NAMALWA (cell line): ENCODE measurements around the gene CATSPERE.
"Not testable (repeated sequence)": the region's sequence is repeated elsewhere in the genome, so short reads cannot be mapped to it uniquely, and the experiment has no call there.

Experiments used
- DNase-seq: peaks from one replicate; pipeline ENCODE4 v3.0.0-alpha.2; 2015; ENCODE audit warnings: low spot score

CATSPERE gene

DNA sequence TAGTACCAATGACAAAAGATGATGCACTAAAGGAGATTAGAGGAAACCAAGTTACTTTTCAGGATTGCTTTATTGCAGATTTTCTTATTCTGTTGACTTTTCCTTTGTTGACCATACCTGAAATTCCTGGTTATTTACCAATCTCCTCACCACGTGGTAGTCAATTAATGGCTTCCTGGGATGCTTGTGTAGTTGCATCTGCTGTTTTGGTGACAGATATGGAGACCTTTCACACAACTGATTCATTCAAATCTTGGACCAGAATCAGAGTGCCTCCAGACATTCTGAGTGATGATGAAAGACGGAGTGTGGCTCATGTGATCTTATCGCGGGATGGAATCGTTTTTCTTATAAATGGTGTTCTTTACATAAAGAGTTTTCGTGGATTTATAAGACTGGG is 91.3 kb downstream of the CATSPERE start:
- DNase-seq = no peak

DNA sequence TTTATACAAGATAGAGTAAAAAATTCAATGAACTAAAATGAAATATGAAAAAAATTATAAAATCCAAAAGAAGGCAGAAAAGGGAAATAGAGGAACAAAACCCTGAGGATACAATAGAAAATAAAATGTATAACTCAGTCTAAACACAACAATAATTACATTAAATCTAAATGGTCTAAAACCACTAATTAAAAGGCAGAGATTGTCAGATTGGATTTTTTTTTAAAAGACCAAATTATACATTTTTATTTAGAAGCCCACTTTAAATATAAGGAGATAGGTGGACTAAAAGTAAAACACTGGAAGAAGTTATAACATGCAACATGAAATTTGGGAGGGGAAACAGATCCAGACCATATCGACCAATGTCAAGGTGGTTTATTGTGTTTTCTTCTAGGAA is 95.2 kb downstream of the CATSPERE start:
- DNase-seq = no peak

DNA sequence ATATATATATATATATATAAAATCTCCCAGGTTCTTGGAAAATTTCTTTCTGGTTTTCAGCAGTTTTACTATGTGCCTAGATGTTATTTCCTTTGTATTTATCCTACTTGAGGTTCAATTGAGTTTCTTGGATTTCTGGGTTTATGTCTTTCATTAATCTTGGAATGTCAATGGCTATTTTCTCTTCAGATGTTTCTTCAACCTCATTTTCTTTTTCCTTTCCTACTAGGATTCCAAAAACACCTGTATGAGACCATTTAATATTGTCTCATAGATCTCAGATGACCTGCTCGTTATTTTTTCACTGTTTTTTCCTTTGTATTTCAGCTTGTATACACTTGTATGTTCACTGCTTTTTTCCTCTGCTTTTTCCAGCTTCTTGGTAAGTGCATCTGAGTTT is 96.5 kb downstream of the CATSPERE start:
- DNase-seq = no peak

DNA sequence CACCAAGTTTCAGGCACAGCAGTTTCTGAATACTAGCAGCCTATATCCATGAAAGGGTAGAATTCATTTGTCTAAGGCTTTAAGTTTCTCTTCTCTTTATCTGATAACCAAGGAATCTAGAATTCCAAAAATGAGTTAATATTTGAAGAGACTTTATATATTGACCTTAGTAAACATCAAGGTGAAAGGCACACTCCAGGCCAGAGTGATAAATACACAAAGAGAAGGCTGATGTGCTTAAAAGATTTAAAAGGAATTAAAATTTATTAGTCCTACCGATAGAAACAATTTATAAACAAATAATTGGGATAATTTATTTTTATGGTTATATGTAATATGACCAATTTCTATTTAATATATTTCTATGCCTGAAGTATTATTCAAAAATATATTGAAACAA is 98.5 kb downstream of the CATSPERE start:
- DNase-seq = no peak

DNA sequence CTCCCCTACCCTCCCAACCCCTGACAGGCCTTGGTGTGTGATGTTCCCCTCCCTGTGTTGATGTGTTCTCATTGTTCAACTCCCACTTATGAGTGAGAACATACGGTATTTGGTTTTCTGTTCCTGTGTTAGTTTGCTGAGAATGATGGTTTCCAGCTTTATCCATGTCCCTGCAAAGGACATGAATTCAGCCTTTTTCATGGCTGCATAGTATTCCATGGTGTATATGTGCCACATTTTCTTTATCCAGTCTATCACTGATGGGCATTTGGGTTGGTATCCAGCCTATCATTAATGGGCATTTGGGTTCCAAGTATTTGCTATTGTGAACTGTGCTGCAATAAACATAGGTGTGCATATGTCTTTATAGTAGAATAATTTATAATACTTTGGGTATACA is 101.8 kb downstream of the CATSPERE start:
- DNase-seq = not testable (repeated sequence)

DNA sequence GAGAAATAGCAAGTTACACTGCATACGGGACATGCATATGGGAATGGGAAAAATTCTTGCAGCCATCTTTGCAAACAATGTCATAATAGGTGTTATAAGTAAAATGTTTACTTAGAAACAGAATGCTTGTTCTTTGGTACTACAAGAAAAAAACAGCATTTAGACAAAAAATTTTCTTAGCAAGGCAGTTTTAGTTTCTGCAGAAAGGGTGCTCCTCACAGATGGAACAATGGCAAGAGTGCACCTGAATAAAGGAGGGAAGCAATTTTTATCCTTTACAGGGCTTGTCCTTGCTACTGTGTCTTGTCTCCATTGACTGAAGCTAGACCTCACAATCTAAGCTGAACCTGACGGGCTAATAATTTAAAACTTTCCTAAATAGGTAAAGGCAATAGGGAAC is 112.7 kb downstream of the CATSPERE start:
- no peak for DNase-seq

DNA sequence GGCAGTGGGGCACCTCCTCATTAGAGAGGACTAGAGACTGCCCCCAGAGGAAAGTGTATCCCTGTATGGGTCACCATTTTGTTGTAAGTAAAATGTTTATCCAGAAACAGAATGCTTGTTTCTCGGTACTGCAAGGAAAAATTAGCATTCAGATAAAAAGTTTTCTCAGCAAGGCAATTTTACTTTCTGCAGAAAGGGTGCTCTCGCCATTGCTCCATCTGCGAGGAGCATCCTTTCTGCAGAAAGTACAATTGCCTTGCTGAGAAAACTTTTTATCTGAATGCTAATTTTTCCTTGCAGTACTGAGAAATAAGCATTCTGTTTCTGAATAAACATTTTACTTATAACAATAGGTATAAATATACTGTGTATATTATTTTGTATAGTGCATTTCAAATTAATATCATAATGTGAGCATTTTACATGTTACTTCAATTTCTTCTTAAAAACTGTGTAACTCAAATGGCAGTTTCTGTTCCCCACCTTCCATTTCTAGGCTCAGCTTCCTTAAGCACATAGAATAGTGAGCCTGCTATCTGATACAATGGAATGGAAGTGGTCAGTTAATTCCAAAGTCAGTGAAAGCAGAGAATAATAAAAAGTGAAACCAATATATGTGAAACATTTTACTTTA is 115.3 kb downstream of the CATSPERE start:
- DNase-seq = no peak

DNA sequence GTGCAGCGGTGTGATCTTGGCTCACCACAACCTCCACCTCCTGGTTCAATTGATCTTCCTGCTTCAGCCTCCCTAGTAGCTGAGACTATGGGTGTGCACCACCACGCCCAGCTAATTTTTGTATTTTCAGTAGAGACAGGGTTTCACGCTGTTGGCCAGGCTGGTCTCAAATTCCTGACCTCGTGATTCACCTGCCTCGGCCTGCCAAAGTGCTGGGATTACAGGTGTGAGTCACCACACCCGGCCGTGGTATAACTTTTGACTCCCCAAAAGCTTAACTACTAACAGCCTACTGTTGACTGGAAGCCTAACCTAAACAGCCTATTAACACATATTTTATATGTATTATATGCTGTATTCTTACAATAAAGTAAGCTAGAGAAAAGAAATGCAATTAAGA is 117.1 kb downstream of the CATSPERE start:
- not testable (repeated sequence) for DNase-seq

DNA sequence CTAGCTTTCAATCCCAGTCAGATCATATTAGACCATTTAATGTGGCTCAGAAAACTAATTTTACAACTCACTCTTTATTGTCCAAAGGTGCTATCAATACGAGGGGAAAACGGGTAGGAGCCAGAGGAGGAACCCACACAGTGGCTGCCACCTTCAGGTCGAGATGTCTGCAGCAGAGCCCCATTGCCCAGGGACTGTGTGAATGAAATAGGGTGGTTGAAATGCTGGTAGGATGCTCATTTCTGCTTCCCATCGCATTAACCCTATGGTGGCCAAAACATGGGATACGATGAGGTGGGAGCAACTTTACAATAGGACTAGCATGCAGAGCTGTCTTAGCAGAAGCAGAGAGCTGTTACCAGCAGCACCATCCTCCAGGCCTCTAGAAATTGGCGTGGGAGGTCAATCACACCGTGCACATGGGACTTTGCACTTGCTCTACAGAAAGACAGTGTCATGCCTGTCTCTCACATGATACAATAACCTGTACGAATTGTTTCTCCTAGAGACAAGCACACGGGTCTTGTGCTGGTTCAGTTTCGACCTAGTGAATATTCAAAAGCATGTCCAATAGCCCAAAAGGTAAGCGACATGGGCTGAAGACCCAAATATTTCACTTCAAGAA is 122.4 kb downstream of the CATSPERE start:
- DNase-seq = no peak

DNA sequence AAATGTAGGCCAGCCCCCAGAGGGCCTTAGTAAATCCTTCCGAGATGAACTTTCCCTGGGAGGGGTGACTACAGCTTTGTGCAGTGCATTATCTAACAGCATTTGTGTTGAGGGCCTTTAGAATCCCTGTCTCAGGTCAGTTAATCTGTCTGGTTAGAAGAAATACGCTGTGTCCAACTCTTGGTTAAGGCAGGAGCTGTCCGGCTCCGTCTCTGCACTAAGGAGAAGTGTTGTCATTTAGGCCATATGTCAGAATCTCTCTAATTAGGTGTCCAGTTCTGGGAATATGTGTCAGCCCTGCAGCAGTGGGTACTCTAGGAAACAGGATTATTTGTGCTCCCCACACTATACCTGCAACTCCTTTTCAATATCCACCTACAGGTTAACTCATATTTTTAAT is 124.8 kb downstream of the CATSPERE start:
- DNase-seq = no peak

DNA sequence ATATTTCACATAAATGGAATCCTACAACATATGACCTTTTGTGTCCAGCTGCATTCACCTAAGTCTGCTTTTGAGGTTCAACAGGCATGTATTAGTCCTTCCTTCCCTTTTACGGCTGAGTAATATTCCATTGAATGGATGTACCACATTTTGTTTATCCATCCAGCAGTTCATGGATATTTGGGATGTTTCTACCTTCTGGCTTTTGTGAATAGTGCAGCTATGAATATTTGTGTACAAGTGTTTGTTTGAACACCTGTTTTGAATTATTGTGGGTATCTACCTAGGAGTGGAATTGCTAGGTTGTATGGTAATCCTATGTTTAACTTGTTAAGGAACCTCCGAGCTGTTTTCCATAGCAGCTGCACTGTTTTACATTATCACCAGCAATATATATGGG is 129.6 kb downstream of the CATSPERE start:
- DNase-seq = no peak

DNA sequence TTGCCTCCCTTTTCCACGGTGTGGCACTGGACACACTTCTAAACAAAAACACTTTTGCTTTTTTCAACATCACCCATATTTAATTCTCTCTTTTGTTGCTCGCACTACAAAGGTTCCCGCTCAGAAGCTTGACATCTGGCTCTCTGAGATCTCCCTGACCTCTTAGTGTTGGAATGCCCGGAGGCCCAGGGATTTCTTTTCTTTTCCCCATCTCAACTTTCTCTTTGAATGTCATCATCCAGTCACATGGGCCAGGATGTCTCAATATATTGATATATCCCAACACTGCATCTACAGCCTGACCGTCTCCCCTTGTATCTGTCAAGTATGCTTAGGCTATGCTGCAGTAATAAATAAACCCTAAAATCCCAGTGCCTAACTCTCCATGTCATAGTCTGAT is 137.5 kb downstream of the CATSPERE start:
- DNase-seq = no peak

DNA sequence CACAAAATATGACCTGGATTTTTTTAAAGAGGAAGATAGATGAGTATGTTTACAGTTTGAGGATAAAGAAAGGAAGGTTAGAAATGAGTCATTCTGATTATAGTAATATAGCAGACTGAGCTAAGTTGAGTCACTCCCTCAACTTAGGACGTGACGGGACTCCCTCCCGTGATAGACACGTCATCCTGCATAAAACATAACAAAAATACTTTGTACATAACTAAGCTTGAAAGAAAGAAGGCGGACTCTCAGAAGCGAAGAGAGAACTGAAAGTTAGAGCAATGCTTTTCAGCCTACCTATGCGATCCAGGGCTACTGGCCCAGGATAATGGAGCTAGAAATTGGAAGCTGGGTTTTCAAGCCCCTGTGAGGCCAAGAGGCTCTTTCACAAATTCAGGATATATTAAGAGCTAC is 138.9 kb downstream of the CATSPERE start:
- peak; percentile 39 for DNase-seq

DNA sequence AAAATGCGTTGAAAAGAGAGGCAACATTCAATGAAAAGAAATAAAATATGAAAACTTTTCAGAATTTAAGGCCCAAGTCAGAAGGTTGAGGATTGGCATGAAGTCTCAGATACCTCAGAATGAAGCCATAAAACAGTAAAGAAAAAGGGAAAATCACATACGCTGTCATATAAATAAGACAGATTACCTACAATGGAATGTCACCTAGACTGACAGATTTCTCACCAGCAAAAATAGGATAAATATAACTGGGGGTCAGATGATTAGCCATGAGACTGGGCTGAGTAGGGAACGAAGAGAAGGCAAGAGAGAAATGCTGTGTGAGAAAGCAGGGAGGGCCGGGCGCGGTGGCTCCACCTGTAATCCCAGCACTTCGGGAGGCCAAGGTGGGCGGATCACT is 140.3 kb downstream of the CATSPERE start:
- DNase-seq = no peak

DNA sequence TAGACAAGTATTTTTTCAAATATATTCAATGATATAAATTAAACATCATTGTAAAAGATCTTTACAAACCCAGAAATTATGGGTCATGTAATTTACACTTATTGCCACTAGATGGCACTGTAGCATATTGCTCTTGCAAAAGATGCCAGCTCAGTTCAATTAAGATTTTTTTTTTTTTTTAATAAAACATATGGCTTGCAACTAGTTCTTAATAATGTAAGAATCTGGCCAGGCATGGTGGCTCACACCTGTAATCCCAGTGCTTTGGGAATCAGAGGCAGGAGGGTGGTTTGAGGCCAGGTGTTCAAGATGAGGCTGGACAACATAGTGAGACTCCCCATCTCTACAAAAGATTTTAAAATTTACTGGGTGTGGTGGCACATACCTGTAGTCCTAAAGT is 142.4 kb downstream of the CATSPERE start:
- DNase-seq = peak; percentile 64

DNA sequence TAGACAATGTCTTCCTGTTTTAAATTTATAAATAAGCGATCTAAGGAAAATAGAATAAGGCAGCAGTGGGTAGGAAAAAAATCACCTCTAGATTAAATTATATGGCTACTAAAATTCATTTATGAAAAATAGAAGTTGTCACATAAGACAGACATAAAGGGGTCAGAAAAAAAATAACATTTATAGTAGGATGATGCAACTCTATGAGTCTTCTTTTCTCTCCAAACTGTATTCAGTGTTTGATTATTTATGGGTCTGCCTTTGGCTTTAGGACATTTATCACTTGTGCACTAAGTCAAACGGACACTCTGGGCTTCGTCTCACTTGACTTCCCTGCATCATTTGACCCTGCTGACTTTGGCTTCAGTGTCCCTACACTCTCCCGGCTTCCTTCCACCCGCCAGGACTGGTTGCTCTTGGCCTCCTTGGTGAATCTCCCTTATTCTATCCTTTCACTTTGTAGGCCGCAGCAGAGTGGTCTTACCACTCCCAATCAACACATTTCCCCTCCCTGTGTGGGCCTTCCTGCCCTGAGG is 144.8 kb downstream of the CATSPERE start:
- DNase-seq = no peak

DNA sequence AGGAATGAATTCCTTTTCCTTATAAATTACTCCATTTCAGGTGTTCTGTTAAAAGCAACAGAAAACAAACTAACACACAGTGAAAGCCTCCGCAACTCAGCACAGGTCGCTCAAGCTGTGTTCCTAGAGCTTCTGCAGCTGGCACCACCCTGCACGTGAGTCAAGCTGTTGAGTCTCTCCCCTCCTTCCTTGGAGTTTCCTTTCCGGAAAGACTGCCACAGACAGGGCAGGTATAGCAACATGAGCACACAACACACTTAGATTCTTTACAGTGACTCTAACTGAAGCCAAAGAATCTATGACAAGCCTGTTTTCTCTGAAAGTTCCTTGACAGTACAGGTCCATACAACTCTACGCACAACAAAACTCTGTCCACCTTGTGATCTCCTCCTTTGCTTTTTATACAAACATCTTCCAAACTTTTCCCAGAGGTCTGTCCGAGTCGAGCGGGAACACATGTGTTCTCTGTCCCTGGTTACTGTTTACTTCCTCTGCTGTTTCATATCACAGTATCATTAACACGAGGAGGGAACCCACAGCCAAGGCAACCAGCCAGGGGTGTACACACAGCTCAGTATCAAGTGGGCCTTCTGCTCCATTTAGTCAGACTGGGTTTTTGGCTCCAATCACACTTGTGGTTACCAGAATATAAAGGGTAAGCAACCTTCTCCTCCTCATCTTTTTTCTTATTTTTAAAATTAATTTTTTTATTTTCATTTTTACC is 153.2 kb downstream of the CATSPERE start:
- DNase-seq = no peak

DNA sequence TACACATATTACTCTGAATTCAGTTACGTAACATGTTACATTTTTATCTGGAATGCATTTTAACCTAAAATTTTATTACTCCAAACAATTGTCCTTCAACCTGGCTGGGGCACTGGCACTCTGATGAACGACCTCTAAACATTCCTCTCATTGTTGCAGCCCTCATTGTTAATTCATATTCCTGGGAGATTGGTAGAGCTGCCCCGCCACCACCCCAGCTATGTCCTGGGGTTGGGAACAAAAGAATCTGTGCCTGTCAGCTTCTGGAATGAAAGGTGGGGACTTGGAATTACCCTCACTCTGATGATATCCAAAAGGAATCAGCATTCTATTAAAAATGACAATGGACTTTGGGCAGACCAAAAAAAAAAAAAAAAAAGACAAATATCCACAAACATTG is 153.8 kb downstream of the CATSPERE start:
- DNase-seq = no peak

DNA sequence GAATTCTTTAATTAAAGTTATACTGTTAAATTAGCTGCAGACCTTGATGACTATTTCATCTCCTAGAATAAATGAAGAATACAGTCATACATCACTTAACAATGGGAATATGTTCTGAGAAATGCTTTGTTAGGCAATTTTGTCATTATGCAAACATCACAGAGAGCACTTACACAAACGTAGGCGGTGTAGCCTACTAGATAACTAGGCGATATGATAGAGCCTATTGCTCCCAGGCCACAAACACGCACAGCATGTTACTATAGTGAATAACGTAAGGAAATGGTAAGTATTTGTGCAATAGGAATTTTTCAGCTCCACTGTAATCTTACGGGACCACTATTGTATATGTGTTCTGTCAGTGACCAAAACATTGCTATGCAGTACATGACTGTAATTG is 154.2 kb downstream of the CATSPERE start:
- no peak for DNase-seq

DNA sequence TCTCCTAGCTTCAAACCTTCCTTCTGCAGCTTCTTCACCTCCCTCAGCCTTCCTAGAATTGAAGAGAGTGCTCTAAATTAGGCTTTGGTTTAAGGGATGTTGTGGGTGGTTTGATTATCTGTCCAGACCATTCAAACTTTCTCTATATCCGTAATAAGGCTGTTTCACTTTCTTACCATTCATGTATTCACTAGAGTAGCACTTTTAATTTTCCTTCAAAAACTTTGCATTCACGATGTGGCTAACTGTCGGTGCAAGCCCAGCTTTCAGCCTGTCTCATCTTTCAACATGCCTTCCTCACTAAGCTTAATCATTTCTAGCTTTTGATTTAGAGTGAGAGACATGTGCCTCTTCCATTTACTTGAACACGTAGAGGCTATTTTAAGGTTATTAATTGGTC is 165.6 kb downstream of the CATSPERE start:
- DNase-seq = no peak

DNA sequence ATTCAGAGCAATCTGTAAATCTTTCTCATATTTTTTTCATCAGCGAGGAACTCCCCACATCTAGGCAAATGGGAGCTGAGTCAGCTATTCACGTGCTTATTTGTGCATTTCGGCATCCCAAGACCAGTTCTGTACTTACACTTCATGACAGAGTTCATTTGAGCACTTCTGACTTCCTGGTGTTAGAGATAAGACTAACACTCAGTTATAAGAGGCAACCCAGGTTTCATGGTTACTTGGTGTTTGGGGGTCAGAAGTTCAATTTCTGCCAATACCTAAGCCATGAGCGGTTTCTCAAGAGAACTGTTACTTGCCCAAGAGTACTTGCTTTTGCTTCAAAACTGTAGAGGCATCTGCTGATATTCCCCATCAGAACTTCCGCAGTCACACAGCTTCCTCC is 167.7 kb downstream of the CATSPERE start:
- DNase-seq = no peak

DNA sequence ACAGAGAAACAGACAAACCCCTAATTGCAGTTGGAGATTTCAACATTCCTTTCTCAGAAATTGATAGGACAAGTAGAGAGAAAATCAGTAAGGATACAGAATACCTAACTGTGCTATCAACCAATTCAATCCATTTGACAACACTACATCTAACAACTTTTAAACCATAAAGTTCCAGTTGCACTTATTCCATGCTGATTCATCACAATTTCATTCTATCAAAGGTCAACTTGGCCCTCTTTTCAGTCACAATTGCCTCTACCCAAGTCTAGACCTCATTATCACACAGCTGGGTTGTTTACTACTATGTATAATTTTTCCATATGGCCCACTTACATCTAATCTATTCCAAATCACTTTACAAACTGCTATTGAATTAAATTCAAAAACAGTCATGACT is 172.1 kb downstream of the CATSPERE start:
- no peak for DNase-seq

DNA sequence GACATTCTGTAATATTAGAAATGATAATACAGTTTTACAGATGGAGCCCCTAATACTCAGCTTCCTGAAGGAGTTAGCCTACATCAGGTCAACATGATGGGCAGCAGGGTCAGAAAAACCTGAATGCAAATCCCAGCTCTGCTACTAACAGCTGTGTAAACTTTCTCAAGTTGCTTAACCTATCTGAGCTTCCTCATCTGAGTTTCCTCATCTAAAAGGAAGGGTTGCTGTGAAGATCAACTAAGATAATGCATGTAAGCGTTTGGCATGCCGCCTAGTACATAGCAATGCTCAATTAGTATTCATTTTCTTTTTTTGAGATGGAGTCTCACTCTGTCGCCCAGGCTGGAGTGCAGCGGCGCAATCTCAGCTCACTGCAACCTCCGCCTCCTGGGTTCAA is 173.5 kb downstream of the CATSPERE start:
- no peak for DNase-seq
